Thoracic aorta (tissue), 2 donors: Measurements from ENCODE around the gene HTR3E. TPM values are rescaled to one million over a fixed set of nuclear protein-coding genes. Genes with fewer than 3 reads are reported as not detected.

Experiments used
- ATAC-seq: fragments of 150-250 bp; one replicate; pipeline ENCODE4 v1.8.0; 2017; ENCODE audit warnings: low read depth; ENCODE audit not compliant: insufficient number of reproducible peaks, low FRiP score
- DNase-seq: peaks from one replicate; pipeline ENCODE4 v3.0.0-alpha.2; 2020; ENCODE audit warnings: low spot score
- H3K27ac ChIP-seq, 2 donors: fragments of 200-600 bp; sonication (generic); 1 replicate in 1 of 2; 2 replicates in 1 of 2; pipeline ENCODE4 v1.5.1; 2016; ENCODE audit warnings: mild to moderate bottlenecking in 2 of 2, moderate library complexity in 2 of 2
- H3K27me3 ChIP-seq: fragments of 200-600 bp; sonication (generic); replicated peaks from 2 replicates; pipeline ENCODE4 v1.6.0; 2016; ENCODE audit warnings: mild to moderate bottlenecking; ENCODE audit not compliant: insufficient read depth
- H3K36me3 ChIP-seq: fragments of 200-600 bp; sonication (generic); one replicate; pipeline ENCODE4 v1.5.1; 2016
- H3K4me1 ChIP-seq, 2 donors: fragments of 200-600 bp; sonication (generic); 1 replicate in 1 of 2; 2 replicates in 1 of 2; pipeline versions ENCODE4 v1.5.1 to v1.6.0; 2016; ENCODE audit warnings: low read depth in 2 of 2, mild to moderate bottlenecking in 1 of 2; ENCODE audit not compliant: control insufficient read depth in 1 of 2
- H3K4me3 ChIP-seq: fragments of 200-600 bp; sonication (generic); 2 replicates; pipeline ENCODE4 v1.5.1; 2016; ENCODE audit warnings: mild to moderate bottlenecking
- H3K9me3 ChIP-seq: fragments of 200-600 bp; sonication (generic); 2 replicates; pipeline ENCODE4 v1.5.1; 2016
- CTCF ChIP-seq: fragments of 200-600 bp; sonication (generic); IDR thresholded peaks from one replicate; pipeline ENCODE4 v1.5.1; 2019; ENCODE audit warnings: antibody characterized with exemption
- total RNA-seq, 2 donors: library from RNA; depleted of rRNA; stranded (reverse); fragments of >200 nt; gene quantifications; one replicate each; pipeline versions ENCODE4 v1.1.0 to v1.2.3, GENCODE V29; 2016

HTR3E gene, protein sequence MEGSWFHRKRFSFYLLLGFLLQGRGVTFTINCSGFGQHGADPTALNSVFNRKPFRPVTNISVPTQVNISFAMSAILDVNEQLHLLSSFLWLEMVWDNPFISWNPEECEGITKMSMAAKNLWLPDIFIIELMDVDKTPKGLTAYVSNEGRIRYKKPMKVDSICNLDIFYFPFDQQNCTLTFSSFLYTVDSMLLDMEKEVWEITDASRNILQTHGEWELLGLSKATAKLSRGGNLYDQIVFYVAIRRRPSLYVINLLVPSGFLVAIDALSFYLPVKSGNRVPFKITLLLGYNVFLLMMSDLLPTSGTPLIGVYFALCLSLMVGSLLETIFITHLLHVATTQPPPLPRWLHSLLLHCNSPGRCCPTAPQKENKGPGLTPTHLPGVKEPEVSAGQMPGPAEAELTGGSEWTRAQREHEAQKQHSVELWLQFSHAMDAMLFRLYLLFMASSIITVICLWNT
- total RNA-seq = not detected

DNA sequence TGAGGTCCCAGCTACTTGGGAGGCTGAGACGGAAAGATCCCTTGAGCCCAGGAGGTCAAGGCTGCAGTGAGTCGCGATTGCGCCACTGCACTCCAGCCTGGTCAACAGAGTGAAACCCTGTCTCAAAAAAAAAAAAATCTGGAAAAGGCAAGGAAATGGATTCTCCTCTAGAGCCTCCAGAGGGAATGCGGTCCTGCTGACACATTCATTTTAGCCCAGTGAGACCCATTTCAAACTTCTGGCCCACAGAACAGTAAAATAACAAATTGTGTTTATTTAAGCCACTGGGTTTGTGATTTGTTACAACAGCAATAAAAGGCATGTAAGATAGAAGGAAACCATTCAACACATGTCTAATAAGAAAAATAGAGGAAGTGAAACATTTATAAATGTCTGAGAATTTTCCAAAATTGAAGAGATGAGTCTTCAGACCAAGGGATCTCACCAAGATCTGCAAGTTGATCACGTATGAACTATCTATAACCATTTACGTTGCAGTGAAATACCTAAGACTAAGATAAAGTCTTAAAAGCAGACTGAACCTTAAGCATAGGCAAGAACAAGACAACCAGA is at the start of gene HTR3E:
TSS of gene HTR3E (plus strand) at position 254 of the 573 bp plus-strand sequence. CDS start 466 bp downstream, outside the sequence.
- DNase-seq = no peak

DNA sequence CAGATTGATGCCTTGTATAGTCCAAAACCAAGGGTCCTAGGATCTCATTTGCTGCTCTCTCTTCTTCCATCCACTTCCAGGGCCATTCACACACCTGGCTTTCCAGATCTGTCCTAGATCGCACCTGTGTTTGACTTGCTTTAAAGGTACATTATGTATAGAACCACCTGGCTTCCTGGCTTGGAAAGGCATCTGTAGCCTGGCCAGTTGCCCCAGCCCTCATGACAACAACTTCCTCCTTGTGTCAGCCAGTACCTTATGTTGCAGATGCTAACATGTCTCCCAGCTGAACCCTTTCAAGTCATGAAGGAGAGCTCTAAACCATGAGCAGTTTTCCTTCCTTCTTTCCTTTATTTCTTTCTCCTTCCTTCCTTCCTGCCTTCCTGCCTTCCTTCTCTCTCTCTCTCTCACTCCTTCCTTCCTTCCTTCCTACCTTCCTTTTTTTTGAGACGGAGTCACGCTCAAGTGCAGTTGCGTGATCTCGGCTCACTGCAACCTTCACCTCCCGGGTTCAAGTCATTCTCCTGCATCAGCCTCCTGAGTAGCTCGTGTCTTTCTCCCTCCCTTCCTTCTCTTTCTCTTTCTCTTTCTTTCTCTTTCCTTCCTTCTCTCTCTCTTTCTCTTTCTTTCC is 46.5 kb upstream of the HTR3E start:
- H3K36me3 ChIP-seq = no peaks in the 10 kb centered on the region
- no peak overlapping the region for H3K4me3 ChIP-seq
- H3K9me3 ChIP-seq = no peaks in the 10 kb centered on the region
- no peaks in the 10 kb centered on the region for H3K4me1 ChIP-seq
- ATAC-seq = no peak
- H3K27ac ChIP-seq = no peak overlapping the region
- no peaks in the 10 kb centered on the region for H3K27me3 ChIP-seq
- no peak for TF ChIP-seq CTCF
- no peak for DNase-seq

More for the DNA sequence above, at the start of gene HTR3E:
- peaks cover 5% of the 10 kb centered on the region for H3K9me3 ChIP-seq
- TF ChIP-seq CTCF = no peak
- no peaks in the 10 kb centered on the region for H3K36me3 ChIP-seq
- H3K4me3 ChIP-seq = no peak within 1 kb of the TSS
- no peak within 1 kb of the TSS for H3K27ac ChIP-seq
- ATAC-seq = no peak
- H3K4me1 ChIP-seq = no peaks in the 10 kb centered on the region
- H3K27me3 ChIP-seq = no peaks in the 10 kb centered on the region

DNA sequence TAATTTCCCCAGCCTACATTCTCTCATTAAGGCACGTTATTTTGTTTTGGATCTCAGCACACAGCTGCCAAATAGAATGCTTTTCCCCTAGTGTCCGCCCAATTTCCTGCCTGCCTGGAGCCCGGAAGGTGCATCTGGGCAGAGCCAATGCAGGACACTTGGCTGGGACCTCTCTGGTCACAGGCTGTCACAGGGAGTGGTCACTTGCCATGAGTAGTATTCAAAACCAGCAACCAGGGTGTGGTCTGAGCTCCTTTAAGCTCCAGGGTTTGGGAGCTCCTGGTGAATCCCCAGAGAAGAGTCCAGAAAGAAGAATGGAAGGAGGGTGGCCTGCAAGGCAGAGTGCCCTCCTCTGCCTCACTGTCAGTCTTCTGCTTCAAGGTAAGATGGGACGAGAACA is 44.1 kb upstream of the HTR3E start, which contains the start of gene HTR3C:
TSS of gene HTR3C (plus strand) at position 281 of the 400 bp plus-strand sequence. CDS start at position 315, 34 bp downstream.
- no peaks in the 10 kb centered on the region for H3K4me1 ChIP-seq
- no peak for TF ChIP-seq CTCF
- ATAC-seq (no peak), DNase-seq (no peak)
- H3K9me3 ChIP-seq = no peaks in the 10 kb centered on the region
- no peaks in the 10 kb centered on the region for H3K36me3 ChIP-seq
- no peak within 1 kb of the TSS for H3K4me3 ChIP-seq
- H3K27me3 ChIP-seq = no peaks in the 10 kb centered on the region
- no peak within 1 kb of the TSS for H3K27ac ChIP-seq

DNA sequence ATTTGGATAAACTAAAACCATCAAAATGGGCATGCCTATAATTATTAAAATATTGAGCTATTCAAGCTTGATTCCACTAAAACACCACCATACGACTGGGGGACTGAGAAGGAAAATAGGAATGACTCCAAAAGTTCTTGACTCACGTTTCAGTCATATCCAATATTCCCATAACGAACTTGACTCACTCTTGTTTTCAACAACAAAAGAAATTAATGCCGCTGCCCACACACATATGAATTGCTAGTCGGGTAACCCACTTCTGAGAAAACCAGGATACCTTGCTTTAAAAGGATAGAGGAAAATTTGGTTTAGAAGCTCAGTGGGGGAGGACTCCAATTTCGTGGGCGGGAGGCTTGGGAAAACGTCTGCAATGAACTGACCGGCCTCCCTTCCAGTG is 38.8 kb upstream of the HTR3E start:
- no peaks in the 10 kb centered on the region for H3K27me3 ChIP-seq
- no peak overlapping the region for H3K27ac ChIP-seq
- no peak for DNase-seq
- no peak for TF ChIP-seq CTCF
- H3K4me3 ChIP-seq = no peak overlapping the region
- no peak for ATAC-seq
- no peaks in the 10 kb centered on the region for H3K4me1 ChIP-seq
- H3K9me3 ChIP-seq = no peaks in the 10 kb centered on the region
- H3K36me3 ChIP-seq = no peaks in the 10 kb centered on the region

DNA sequence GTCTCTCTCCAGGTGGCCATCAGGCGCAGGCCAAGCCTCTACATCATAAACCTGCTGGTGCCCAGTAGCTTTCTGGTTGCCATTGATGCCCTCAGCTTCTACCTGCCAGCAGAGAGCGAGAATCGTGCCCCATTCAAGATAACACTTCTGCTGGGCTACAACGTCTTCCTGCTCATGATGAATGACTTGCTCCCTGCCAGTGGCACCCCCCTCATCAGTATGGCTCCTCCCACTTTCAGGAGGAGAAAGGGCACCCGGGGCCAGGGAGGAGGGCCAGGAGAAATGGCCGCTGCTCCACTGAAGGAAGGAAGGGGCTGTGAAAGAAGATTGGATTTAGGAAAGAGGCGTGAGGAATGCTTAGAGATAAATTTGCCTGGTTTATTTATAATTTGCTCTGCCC is 37.4 kb upstream of the HTR3E start:
- Histone ChIP-seq H3K36me3 (no peaks in the 10 kb centered on the region), H3K27ac (no peak overlapping the region), H3K4me1 (no peaks in the 10 kb centered on the region), H3K27me3 (no peaks in the 10 kb centered on the region), H3K9me3 (no peaks in the 10 kb centered on the region), H3K4me3 (no peak overlapping the region)
- ATAC-seq (no peak), DNase-seq (no peak)
- TF ChIP-seq CTCF = no peak
